Epithelial cell of proximal tubule (primary cell): ENCODE results near the gene TJP3. TPM values are rescaled to one million over a fixed set of nuclear protein-coding genes. Genes with fewer than 3 reads are reported as not detected.

Source experiments
- DNase-seq: peaks from one replicate; pipeline ENCODE4 v3.0.0-alpha.2; 2011; ENCODE audit warnings: low read depth
- H3K4me3 ChIP-seq: 2 replicates; pipeline ENCODE4 v1.5.1; 2011; ENCODE audit warnings: low read depth, mild to moderate bottlenecking, low read length
- total RNA-seq: library from RNA; depleted of rRNA; stranded (reverse); fragments of >200 nt; gene quantifications from 2 replicates; pipeline ENCODE4 v1.2.3, GENCODE V29; 2015
- TF ChIP-seq, protein P1 (sequence below): conservative IDR thresholded peaks from 2 replicates; pipeline ENCODE4 v1.5.1; 2012; ENCODE audit warnings: low read depth, mild to moderate bottlenecking, low read length

Gene TJP3
- total RNA-seq, 1 donor from 2014 or later: 3.8 TPM

DNA sequence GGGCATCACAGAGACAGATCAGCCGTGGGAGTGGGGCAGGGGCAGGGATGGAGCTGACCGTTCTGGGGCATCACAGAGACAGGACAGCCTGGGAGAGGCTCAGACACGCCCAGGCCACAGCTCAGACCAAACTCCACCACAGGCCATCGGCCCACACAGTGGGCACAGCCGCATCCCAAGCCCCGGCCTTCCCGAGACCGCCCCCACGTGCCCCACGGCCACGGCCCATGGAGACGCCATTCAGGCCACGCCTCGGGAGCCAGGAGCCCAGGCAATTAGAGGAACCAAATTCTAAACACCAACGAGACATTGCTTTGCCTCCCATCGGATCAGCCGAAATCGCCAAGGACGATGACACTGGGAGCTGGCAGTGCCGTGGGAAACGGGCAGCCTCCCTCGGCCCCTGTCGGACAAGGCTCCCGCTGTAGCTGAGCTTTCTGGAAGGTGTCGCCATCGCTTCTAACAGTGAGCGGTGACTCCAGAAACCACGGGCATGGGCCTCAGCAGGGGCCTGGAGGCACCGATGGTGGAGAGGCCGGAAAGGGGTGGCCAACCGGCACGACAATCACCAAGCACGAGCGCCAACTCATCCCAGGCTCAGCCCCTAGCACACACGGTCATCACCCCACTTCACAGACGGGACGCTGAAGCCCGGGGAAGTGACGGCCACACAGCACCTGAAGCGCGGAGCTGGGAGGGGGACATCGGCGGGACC lies 10.4 kb upstream of the TJP3 start:
- DNase-seq: no peak
- H3K4me3 ChIP-seq: no peak overlapping the region
- TF ChIP-seq, protein P1, sequence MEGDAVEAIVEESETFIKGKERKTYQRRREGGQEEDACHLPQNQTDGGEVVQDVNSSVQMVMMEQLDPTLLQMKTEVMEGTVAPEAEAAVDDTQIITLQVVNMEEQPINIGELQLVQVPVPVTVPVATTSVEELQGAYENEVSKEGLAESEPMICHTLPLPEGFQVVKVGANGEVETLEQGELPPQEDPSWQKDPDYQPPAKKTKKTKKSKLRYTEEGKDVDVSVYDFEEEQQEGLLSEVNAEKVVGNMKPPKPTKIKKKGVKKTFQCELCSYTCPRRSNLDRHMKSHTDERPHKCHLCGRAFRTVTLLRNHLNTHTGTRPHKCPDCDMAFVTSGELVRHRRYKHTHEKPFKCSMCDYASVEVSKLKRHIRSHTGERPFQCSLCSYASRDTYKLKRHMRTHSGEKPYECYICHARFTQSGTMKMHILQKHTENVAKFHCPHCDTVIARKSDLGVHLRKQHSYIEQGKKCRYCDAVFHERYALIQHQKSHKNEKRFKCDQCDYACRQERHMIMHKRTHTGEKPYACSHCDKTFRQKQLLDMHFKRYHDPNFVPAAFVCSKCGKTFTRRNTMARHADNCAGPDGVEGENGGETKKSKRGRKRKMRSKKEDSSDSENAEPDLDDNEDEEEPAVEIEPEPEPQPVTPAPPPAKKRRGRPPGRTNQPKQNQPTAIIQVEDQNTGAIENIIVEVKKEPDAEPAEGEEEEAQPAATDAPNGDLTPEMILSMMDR: no peak

DNA sequence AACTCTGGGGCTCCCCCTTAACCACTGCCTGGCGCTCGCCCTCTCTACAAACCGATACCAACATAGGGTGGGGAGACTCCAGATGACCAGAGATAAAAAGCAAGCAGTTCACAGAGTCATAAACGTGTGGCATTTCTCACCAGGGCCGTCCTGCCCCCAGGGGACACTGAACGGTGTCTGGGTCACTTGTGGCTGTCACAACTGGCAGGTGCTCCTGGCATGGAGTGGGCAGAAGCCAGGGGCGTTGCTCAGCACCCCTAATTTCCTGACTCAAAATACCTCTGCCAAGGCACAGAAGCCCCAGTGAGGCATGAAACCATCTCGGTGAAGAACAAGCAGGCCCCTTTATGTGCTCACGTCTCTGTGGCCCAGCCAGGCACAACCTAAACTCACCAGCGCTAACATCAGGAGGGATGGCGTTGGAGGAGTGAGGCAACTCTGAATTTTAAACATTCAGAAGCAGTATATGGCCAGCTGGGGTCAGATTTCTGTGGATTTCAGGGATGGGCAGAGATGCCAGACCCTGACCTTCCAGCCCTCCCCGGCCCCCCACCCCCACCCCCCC lies 9.7 kb upstream of the TJP3 start:
- no peak overlapping the region for H3K4me3 ChIP-seq
- no peak for DNase-seq
- TF ChIP-seq, protein P1: no peak

DNA sequence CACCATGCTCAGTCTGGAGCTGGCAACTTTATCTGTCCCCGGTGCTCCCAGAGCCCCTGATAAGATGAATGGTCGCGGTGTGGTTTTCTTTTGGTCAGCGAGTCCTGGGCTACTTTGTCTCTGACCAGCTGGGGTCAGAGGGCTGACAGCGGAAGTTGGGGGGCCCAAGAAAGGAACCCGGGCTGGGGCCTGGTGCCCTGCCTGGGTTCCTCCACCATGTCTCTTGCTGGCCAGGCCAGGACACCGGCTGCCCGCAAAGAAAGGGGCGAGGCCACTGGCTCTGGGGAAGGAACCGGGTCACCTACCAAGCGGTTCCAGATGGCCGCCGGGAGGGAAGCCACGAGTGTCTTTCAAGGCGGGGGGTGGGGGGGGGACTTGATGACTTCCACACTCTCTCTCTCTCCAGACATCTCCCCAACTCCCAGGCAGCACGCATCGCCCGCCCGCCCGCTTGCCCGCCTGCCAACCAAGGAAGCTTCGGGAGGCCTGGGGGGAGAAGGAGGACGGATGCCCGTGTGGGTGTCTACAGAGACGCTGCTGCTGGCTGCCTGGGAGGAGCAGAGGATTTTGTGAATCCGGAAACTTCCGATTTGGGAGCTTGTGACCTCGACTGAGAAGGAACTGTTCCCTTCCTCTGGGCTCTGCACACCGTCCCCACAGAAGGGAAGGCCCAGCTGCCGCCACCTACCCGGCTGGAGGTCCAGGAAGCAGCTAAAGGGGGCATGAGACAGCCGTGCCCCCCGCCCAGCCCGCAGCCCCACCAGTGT lies 9.0 kb upstream of the TJP3 start:
- DNase-seq: no peak
- TF ChIP-seq, protein P1: no peak
- peak overlapping the region; percentile 76 for H3K4me3 ChIP-seq

DNA sequence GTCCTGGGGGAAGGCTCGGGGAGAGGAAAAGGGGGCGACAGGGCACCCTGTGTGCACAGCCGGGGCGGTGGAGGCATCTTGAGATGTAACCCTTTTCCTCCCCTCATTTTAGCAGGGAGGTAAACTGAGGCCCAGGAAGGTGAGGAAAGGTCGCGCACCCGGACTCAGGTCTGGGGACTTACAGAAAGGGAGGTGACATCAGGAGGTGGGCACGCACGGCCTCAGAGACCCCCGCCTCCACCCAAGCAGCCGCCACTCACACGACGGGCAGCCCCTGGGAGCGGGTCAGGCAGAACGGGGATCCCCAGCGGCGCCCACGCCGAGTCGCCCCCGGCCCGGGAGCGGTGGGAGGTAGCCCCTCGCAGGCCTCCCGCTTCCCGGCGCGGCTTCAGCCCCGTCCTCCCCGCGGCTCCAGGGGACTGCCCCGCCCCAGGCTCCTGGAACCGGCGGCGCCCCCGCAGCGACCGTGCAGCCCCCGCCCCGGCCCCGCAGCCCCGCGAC lies 8.4 kb upstream of the TJP3 start:
- H3K4me3 ChIP-seq: peak overlapping the region; percentile 76
- TF ChIP-seq, protein P1: no peak
- DNase-seq: no peak

DNA sequence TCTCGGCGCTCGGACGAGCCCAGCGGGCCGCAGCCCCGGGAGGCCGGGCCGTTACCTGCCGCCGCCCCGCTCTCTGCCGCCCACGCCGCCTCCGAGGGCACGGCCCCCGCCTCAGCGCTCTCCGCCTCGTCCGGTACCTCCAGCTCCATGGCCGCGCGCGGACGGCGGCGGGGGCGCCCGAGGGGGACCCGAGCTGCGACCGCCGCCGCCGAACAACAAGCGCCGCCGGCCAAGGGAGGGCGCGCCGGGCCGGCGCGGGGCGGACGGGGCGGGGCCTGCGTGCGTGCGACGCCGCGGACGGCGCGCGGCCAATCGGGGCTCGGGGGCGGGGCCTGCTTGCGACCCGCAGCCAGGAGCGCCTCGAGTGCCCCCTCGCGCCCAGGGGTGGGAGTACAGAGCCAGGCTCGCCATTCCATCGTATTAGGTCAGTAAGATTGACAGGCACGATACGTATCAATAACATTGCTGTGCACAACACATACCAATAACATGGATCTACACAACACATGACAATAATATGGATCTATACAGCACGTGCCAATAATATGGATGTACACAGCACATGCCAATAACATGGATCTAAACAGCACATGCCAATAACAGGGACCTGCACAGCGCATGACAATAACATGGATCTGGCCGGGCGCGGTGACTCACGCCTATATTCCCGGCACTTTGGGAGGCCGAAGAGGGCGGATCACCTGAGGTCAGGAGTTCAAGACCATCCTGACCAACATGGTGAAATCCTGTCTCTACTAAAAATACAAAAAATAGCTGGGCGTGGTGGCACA lies 7.7 kb upstream of the TJP3 start, which contains the start of gene PIP5K1C:
TSS of gene PIP5K1C (minus strand) at position 227 of the 791 bp plus-strand sequence. CDS start at position 149, 78 bp downstream.
- no peak for DNase-seq
- TF ChIP-seq, protein P1: peak; percentile 61
- H3K4me3 ChIP-seq: peak within 1 kb of the TSS; percentile 76

DNA sequence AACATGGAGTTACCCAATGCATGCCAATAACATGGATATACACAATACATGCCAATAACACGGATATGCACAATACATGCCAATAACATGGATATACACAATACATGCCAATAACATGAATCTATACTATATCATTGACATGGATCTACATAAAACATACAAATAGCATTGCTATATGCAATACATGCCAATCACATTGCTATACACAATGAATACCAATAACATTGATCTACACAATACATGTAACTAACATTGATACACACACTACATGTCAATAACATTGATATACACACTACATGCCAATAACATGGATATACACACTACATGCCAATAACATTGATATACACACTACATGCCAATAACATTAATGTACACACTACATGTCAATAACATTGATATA lies 7.0 kb upstream of the TJP3 start:
- DNase-seq: no peak
- H3K4me3 ChIP-seq: no peak overlapping the region
- TF ChIP-seq, protein P1: no peak
